Activated CD8-positive, alpha-beta T cell treated with anti-CD3 and anti-CD28 coated beads for 36 hours (primary cell): ENCODE measurements around the gene TTC33. TPM values are rescaled to one million over a fixed set of nuclear protein-coding genes. Genes with fewer than 3 reads are reported as not detected.

ENCODE experiments used
- ATAC-seq: fragments of 200-7000 bp; cut with Tn5 transposase; one replicate; pipeline ENCODE4 v1.10.0; 2021; ENCODE audit warnings: mild to moderate bottlenecking, moderate library complexity
- CTCF ChIA-PET: fragments of 350-600 bp; sonication (Branson Sonifier 250); formaldehyde crosslinking; loops from one replicate; lab custom pipeline; 2021; ENCODE audit warnings: antibody characterized with exemption; lab: Charles Lee
- POLR2A ChIA-PET: fragments of 350-600 bp; sonication (Branson Sonifier 250); formaldehyde crosslinking; loops from one replicate; lab custom pipeline; 2021; ENCODE audit warnings: antibody characterized with exemption; lab: Charles Lee
- DNase-seq: peaks from one replicate; pipeline ENCODE4 v3.0.0-alpha.2; 2020
- H3K27ac Mint-ChIP-seq: one replicate; pipeline ENCODE4 v1.8.0; 2021; ENCODE audit warnings: mild to moderate bottlenecking, mixed read lengths
- H3K27me3 Mint-ChIP-seq: one replicate; pipeline ENCODE4 v1.8.0; 2021; ENCODE audit warnings: mixed read lengths
- H3K36me3 Mint-ChIP-seq: one replicate; pipeline ENCODE4 v1.8.0; 2021; ENCODE audit warnings: low read depth, mixed read lengths
- H3K4me1 Mint-ChIP-seq: one replicate; pipeline ENCODE4 v1.8.0; 2021; ENCODE audit warnings: low read depth, mixed read lengths
- H3K4me3 Mint-ChIP-seq: one replicate; pipeline ENCODE4 v1.8.0; 2021; ENCODE audit warnings: mild to moderate bottlenecking, moderate library complexity, mixed read lengths
- H3K9me3 Mint-ChIP-seq: one replicate; pipeline ENCODE4 v1.8.0; 2021; ENCODE audit warnings: mixed read lengths
- CTCF ChIP-seq: fragments of 200-600 bp; IDR thresholded peaks from one replicate; pipeline ENCODE4 v1.8.0; 2022; ENCODE audit warnings: antibody characterized with exemption, mild to moderate bottlenecking
- intact Hi-C: fragments of 100-400 bp; cut with micrococcal nuclease; formaldehyde crosslinking; loops from one replicate; pipeline ENCODE4 v1.10.0; 2022
- total RNA-seq, 2 experiments: library from RNA; stranded (reverse); gene quantifications; one replicate each; pipeline ENCODE4 v1.2.3, GENCODE V29; 2021

Gene TTC33
- total RNA-seq, result 10 to 100 TPM; 21.4 to 21.5 TPM

- no peaks in the 10 kb centered on the region for H3K27me3 Mint-ChIP-seq
- H3K36me3 Mint-ChIP-seq, result peaks cover 23% of the 10 kb centered on the region
- ChIA-PET POLR2A (interaction anchor here (0.6 to 2.0 kb wide), 8 partner anchors 10 to 563 kb away, joined by 3 to 8 read pairs (median 4); partner anchors contain the start of genes PTGER4 and RPL37), CTCF (interaction anchor here (0.9 to 1.3 kb wide), 5 partner anchors 10 to 77 kb away, joined by 3 to 4 read pairs (median 3); no protein-coding TSS in a partner anchor)
- no peak within 1 kb of the TSS for H3K4me3 Mint-ChIP-seq
- H3K9me3 Mint-ChIP-seq, result no peaks in the 10 kb centered on the region
- DNase-seq (peak; percentile 99), ATAC-seq (peak; percentile 91)
- TF ChIP-seq CTCF, result no peak
- intact Hi-C loops, result loop anchor here (2.0 to 10.0 kb wide), 2 partner anchors 41 to 79 kb away; partner anchors contain the start of gene RPL37
- no peak within 1 kb of the TSS for H3K27ac Mint-ChIP-seq
- peaks cover 16% of the 10 kb centered on the region for H3K4me1 Mint-ChIP-seq
These were observed at the start of gene TTC33 for GRCh38 chr5:40755407-40756365. TTC33 (minus strand) TSS chr5:40755961; CDS start chr5:40747018, 8,943 bp downstream.

GRCh38 chr5:40801771-40802562, 46.2 kb upstream of the TTC33 start:
- Mint-ChIP-seq H3K27me3 (peaks cover 4% of the 10 kb centered on the region), H3K36me3 (no peaks in the 10 kb centered on the region), H3K27ac (no peak overlapping the region), H3K9me3 (no peaks in the 10 kb centered on the region), H3K4me1 (peaks cover 9% of the 10 kb centered on the region), H3K4me3 (no peak overlapping the region)
- CTCF ChIA-PET, result no interaction called here
- POLR2A ChIA-PET, result interaction anchor here (0.9 to 1.6 kb wide), 2 partner anchors 30 to 32 kb away, joined by 3 to 6 read pairs; no protein-coding TSS in a partner anchor
- TF ChIP-seq CTCF, result no peak
- intact Hi-C loops, result no loop called here
- DNase-seq, result no peak
- ATAC-seq, result no peak

DNA sequence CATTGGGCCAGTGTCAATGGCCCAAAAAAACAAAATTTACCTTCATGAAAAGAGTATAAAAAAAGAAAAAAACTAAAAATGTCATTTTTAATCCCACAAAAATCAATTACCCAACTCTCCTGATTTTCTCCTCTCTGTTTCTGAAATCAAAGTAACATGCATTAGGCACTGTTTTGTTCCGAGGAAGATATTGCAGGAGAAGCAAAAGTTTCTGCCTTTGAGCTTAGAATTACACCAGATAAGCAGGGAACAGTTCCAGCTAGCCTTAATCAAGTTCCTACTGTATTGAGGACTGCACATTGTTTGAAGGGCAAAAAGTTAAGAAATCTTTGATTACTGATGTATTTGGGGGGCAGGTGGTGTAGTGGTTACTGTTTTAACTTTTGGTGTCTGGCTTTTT, 43.5 kb upstream of the TTC33 start:
- Mint-ChIP-seq H3K4me3 (no peak overlapping the region), H3K36me3 (peaks cover 20% of the 10 kb centered on the region), H3K4me1 (peaks cover 30% of the 10 kb centered on the region), H3K27me3 (peaks cover 4% of the 10 kb centered on the region), H3K27ac (no peak overlapping the region), H3K9me3 (no peaks in the 10 kb centered on the region)
- POLR2A ChIA-PET, result interaction anchor here (0.8 kb wide), 1 partner anchor 11 kb away, joined by 3 read pairs; no protein-coding TSS in a partner anchor
- CTCF ChIA-PET, result interaction anchor here (1.5 kb wide), 1 partner anchor 34 kb away, joined by 8 read pairs; no protein-coding TSS in a partner anchor
- ATAC-seq (no peak), DNase-seq (no peak)
- TF ChIP-seq CTCF, result no peak
- intact Hi-C loops, result no loop called here

- POLR2A ChIA-PET, result interaction anchor here (0.8 to 1.0 kb wide), 2 partner anchors 12 to 24 kb away, joined by 3 read pairs; no protein-coding TSS in a partner anchor
- peaks cover 33% of the 10 kb centered on the region for H3K4me1 Mint-ChIP-seq
- ATAC-seq, result no peak
- TF ChIP-seq CTCF, result no peak
- DNase-seq, result no peak
- intact Hi-C loops, result no loop called here
- peak overlapping the region; percentile 80 for H3K4me3 Mint-ChIP-seq
- H3K27ac Mint-ChIP-seq, result peak overlapping the region; percentile 87
- CTCF ChIA-PET, result interaction anchor here (1.5 to 1.6 kb wide), 2 partner anchors 20 to 34 kb away, joined by 3 to 8 read pairs; no protein-coding TSS in a partner anchor
- H3K9me3 Mint-ChIP-seq, result no peaks in the 10 kb centered on the region
- H3K27me3 Mint-ChIP-seq, result peaks cover 4% of the 10 kb centered on the region
- peaks cover 23% of the 10 kb centered on the region for H3K36me3 Mint-ChIP-seq
These were observed 43.0 kb upstream of the TTC33 start for GRCh38 chr5:40798801-40799210.
